ENCODE measurements around the gene CPE.

- TF ChIP-seq, protein P1, sequence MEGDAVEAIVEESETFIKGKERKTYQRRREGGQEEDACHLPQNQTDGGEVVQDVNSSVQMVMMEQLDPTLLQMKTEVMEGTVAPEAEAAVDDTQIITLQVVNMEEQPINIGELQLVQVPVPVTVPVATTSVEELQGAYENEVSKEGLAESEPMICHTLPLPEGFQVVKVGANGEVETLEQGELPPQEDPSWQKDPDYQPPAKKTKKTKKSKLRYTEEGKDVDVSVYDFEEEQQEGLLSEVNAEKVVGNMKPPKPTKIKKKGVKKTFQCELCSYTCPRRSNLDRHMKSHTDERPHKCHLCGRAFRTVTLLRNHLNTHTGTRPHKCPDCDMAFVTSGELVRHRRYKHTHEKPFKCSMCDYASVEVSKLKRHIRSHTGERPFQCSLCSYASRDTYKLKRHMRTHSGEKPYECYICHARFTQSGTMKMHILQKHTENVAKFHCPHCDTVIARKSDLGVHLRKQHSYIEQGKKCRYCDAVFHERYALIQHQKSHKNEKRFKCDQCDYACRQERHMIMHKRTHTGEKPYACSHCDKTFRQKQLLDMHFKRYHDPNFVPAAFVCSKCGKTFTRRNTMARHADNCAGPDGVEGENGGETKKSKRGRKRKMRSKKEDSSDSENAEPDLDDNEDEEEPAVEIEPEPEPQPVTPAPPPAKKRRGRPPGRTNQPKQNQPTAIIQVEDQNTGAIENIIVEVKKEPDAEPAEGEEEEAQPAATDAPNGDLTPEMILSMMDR (IDR thresholded peaks at IDR 0.05) = no peak
- TF ChIP-seq POLR2A (IDR thresholded peaks at IDR 0.05) = no peak
These were observed 139.9 kb downstream of the CPE start for GRCh38 chr4:165518686-165519085.

All from adrenal gland (tissue), 5 donors.